AG20443 (cell line): ENCODE measurements around the gene ADAD2.

Source experiments
- DNase-seq: peaks from one replicate; pipeline ENCODE4 v3.0.0; 2012; ENCODE audit warnings: low spot score, mixed read lengths

The ADAD2 gene

GRCh38 chr16:84246679-84247077 lies 55.7 kb downstream of the ADAD2 start:
- no peak for DNase-seq
